Glutamatergic neuron (in vitro differentiated cells): Measurements from ENCODE around the gene OR52W1. TPM values are rescaled to one million over a fixed set of nuclear protein-coding genes. Genes with fewer than 3 reads are reported as not detected.

Experiments used
- DNase-seq: peaks from one replicate; pipeline ENCODE4 v3.0.0; 2022
- H3K27ac Mint-ChIP-seq: one replicate; pipeline ENCODE4 v1.8.0; 2020; ENCODE audit warnings: mild to moderate bottlenecking, mixed read lengths, inconsistent platforms; ENCODE audit not compliant: unreplicated experiment
- H3K27me3 Mint-ChIP-seq: one replicate; pipeline ENCODE4 v1.8.0; 2020; ENCODE audit warnings: mild to moderate bottlenecking, moderate library complexity, mixed read lengths, inconsistent platforms; ENCODE audit not compliant: unreplicated experiment
- H3K36me3 Mint-ChIP-seq: one replicate; pipeline ENCODE4 v1.8.0; 2020; ENCODE audit warnings: mild to moderate bottlenecking, mixed read lengths, inconsistent platforms; ENCODE audit not compliant: unreplicated experiment
- H3K4me1 Mint-ChIP-seq: one replicate; pipeline ENCODE4 v1.8.0; 2020; ENCODE audit warnings: mild to moderate bottlenecking, low read depth, mixed read lengths, inconsistent platforms; ENCODE audit not compliant: unreplicated experiment
- H3K4me3 Mint-ChIP-seq: one replicate; pipeline ENCODE4 v1.8.0; 2020; ENCODE audit warnings: mild to moderate bottlenecking, mixed read lengths, inconsistent platforms; ENCODE audit not compliant: unreplicated experiment
- H3K9me3 Mint-ChIP-seq: one replicate; pipeline ENCODE4 v1.8.0; 2020; ENCODE audit warnings: mild to moderate bottlenecking, moderate library complexity, mixed read lengths, inconsistent platforms; ENCODE audit not compliant: unreplicated experiment
- total RNA-seq: library from RNA; stranded (reverse); fragmentation: NEBNext Ultra II Directional; extraction: Animal tissue kit (Norgen Biotek cat#: 25700); gene quantifications from one replicate; pipeline ENCODE4 v1.2.1, GENCODE V29; 2021; ENCODE audit not compliant: unreplicated experiment
- TF ChIP-seq, protein P1 (sequence below): fragments of 200-600 bp; sonication (generic); IDR thresholded peaks from one replicate; pipeline ENCODE4 v1.5.0; 2021; ENCODE audit not compliant: partially characterized antibody, unreplicated experiment

OR52W1 gene
- total RNA-seq, 1 donor from 2014 or later: not detected

DNA sequence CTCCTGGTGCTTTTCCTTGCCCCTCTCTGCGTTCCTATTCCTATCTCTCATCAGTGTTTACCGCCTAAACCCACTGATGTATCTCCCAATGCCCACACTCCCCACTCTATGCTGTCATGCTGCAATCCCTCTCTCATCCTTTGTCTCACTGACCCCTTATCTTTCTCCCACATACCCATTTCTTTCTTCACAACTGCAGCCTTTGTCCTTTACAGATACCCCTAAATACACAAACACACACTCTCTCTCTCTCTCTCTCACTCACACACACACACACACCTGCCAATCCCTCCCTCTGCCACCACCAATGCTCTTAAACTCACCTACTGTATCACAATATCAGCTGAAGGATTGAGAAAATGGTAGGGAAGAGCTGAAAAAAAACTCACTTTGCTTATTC, 23.6 kb upstream of the OR52W1 start:
- Mint-ChIP-seq H3K36me3 (peaks cover 5% of the 10 kb centered on the region), H3K9me3 (no peaks in the 10 kb centered on the region), H3K27ac (no peak overlapping the region), H3K27me3 (no peaks in the 10 kb centered on the region), H3K4me1 (no peaks in the 10 kb centered on the region), H3K4me3 (no peak overlapping the region)
- DNase-seq: no peak
- TF ChIP-seq, protein P1, sequence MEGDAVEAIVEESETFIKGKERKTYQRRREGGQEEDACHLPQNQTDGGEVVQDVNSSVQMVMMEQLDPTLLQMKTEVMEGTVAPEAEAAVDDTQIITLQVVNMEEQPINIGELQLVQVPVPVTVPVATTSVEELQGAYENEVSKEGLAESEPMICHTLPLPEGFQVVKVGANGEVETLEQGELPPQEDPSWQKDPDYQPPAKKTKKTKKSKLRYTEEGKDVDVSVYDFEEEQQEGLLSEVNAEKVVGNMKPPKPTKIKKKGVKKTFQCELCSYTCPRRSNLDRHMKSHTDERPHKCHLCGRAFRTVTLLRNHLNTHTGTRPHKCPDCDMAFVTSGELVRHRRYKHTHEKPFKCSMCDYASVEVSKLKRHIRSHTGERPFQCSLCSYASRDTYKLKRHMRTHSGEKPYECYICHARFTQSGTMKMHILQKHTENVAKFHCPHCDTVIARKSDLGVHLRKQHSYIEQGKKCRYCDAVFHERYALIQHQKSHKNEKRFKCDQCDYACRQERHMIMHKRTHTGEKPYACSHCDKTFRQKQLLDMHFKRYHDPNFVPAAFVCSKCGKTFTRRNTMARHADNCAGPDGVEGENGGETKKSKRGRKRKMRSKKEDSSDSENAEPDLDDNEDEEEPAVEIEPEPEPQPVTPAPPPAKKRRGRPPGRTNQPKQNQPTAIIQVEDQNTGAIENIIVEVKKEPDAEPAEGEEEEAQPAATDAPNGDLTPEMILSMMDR: no peak

DNA sequence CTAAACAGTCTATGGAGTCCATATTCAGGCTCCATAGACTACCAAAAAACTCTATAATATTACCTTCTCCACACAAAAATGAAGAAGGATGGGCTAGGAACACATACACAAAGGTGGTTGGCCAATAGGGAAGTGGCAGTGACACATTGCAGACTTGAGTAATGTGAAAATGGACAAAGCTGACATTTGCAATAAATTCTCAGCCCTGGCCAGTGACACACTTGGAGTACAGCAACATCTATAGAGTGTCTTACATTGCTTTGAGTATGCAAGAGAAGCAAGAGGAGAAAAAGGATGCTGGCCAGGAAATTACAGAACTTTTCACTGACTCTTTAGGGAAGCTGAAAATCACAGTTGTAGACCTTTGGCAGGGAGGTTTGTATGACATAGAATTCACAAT, 7.3 kb upstream of the OR52W1 start:
- no peak overlapping the region for H3K27ac Mint-ChIP-seq
- H3K4me1 Mint-ChIP-seq: no peaks in the 10 kb centered on the region
- no peak overlapping the region for H3K4me3 Mint-ChIP-seq
- H3K27me3 Mint-ChIP-seq: no peaks in the 10 kb centered on the region
- H3K36me3 Mint-ChIP-seq: no peaks in the 10 kb centered on the region
- TF ChIP-seq, protein P1: no peak
- H3K9me3 Mint-ChIP-seq: peaks cover 2% of the 10 kb centered on the region
- no peak for DNase-seq

- H3K36me3 Mint-ChIP-seq: no peaks in the 10 kb centered on the region
- H3K4me3 Mint-ChIP-seq: no peak overlapping the region
- TF ChIP-seq, protein P1: no peak
- no peaks in the 10 kb centered on the region for H3K4me1 Mint-ChIP-seq
- no peak for DNase-seq
- peaks cover 2% of the 10 kb centered on the region for H3K9me3 Mint-ChIP-seq
- H3K27ac Mint-ChIP-seq: no peak overlapping the region
- H3K27me3 Mint-ChIP-seq: no peaks in the 10 kb centered on the region
These were observed 4.9 kb upstream of the OR52W1 start for GRCh38 chr11:6194065-6194581.

DNA sequence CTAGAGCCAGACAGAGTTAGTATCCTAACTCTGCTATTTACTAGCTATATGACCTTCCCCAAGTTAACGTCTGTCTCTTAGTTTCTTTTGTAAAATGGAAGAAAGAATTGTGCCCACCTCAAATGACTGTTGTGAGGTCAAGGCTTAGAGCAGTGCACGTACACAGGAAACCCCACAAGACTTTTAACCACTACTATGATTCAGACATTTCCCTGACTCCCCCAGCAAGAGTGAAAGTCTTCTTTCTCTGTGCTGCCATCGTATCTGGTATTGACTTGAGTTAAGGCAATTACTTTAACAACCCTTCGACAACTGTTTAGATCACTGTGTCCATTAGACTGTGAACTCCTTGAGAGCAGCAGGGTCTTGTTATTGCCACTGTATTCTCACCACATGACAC, 2.6 kb upstream of the OR52W1 start:
- no peaks in the 10 kb centered on the region for H3K4me1 Mint-ChIP-seq
- H3K4me3 Mint-ChIP-seq: no peak overlapping the region
- peaks cover 2% of the 10 kb centered on the region for H3K9me3 Mint-ChIP-seq
- H3K36me3 Mint-ChIP-seq: no peaks in the 10 kb centered on the region
- no peaks in the 10 kb centered on the region for H3K27me3 Mint-ChIP-seq
- no peak for DNase-seq
- no peak overlapping the region for H3K27ac Mint-ChIP-seq
- TF ChIP-seq, protein P1: no peak

- Mint-ChIP-seq H3K27ac (no peak overlapping the region), H3K27me3 (no peaks in the 10 kb centered on the region), H3K4me3 (no peak overlapping the region), H3K4me1 (no peaks in the 10 kb centered on the region), H3K9me3 (peaks cover 2% of the 10 kb centered on the region), H3K36me3 (no peaks in the 10 kb centered on the region)
- no peak for DNase-seq
- TF ChIP-seq, protein P1: no peak
These were observed 1.4 kb upstream of the OR52W1 start for GRCh38 chr11:6197466-6198200.
